Measurements from ENCODE around the gene NCOA6.
"Not testable (repeated sequence)": the region's sequence is repeated elsewhere in the genome, so short reads cannot be mapped to it uniquely, and the experiment has no call there.

The NCOA6 gene

GRCh38 chr20:34824806-34825529, 483 bp downstream of the NCOA6 start:
- Histone ChIP-seq H3K27ac (ENCODE audit: low read length) (peak overlapping the region; percentile 87), H3K4me1 (ENCODE audit: control insufficient read depth in 1 of 2, insufficient read depth in 2 of 2, low read length in 2 of 2) (peaks cover 0 to 31% of the 10 kb centered on the region in 2 donors), H3K36me3 (ENCODE audit: control insufficient read depth in 1 of 2, insufficient read depth in 2 of 2, low read length in 2 of 2) (no peaks in the 10 kb centered on the region), H3K9me3 (ENCODE audit: control insufficient read depth in 1 of 2, low read length in 2 of 2) (no peaks in the 10 kb centered on the region), H3K27me3 (ENCODE audit: low read depth, low read length) (no peaks in the 10 kb centered on the region), H3K4me3 (ENCODE audit: low read depth in 1 of 2, low read length in 2 of 2) (peak overlapping the region; percentile 84 to 96)

- H3K9me3 ChIP-seq (ENCODE audit: control insufficient read depth in 1 of 2, low read length in 2 of 2), result no peaks in the 10 kb centered on the region
- H3K27ac ChIP-seq (ENCODE audit: low read length), result peak overlapping the region; percentile 87
- H3K4me1 ChIP-seq (ENCODE audit: control insufficient read depth in 1 of 2, insufficient read depth in 2 of 2, low read length in 2 of 2), result peaks cover 0 to 31% of the 10 kb centered on the region in 2 donors
- no peaks in the 10 kb centered on the region for H3K36me3 ChIP-seq (ENCODE audit: control insufficient read depth in 1 of 2, insufficient read depth in 2 of 2, low read length in 2 of 2)
- H3K4me3 ChIP-seq (ENCODE audit: low read depth in 1 of 2, low read length in 2 of 2), result peak overlapping the region; percentile 84 to 96
- no peaks in the 10 kb centered on the region for H3K27me3 ChIP-seq (ENCODE audit: low read depth, low read length)
Measured at GRCh38 chr20:34824452-34824805, 1.0 kb downstream of the NCOA6 start.

GRCh38 chr20:34824026-34824425, 1.4 kb downstream of the NCOA6 start:
- Histone ChIP-seq H3K4me1 (ENCODE audit: control insufficient read depth in 1 of 2, insufficient read depth in 2 of 2, low read length in 2 of 2) (peaks cover 0 to 31% of the 10 kb centered on the region in 2 donors), H3K36me3 (ENCODE audit: control insufficient read depth in 1 of 2, insufficient read depth in 2 of 2, low read length in 2 of 2) (no peaks in the 10 kb centered on the region), H3K4me3 (ENCODE audit: low read depth in 1 of 2, low read length in 2 of 2) (peak overlapping the region; percentile 84 to 96), H3K27me3 (ENCODE audit: low read depth, low read length) (no peaks in the 10 kb centered on the region), H3K9me3 (ENCODE audit: control insufficient read depth in 1 of 2, low read length in 2 of 2) (no peaks in the 10 kb centered on the region), H3K27ac (ENCODE audit: low read length) (peak overlapping the region; percentile 87)

- H3K27me3 ChIP-seq (ENCODE audit: low read depth, low read length), result no peaks in the 10 kb centered on the region
- no peaks in the 10 kb centered on the region for H3K9me3 ChIP-seq (ENCODE audit: control insufficient read depth in 1 of 2, low read length in 2 of 2)
- H3K27ac ChIP-seq (ENCODE audit: low read length), result no peak overlapping the region
- H3K36me3 ChIP-seq (ENCODE audit: control insufficient read depth in 1 of 2, insufficient read depth in 2 of 2, low read length in 2 of 2), result no peaks in the 10 kb centered on the region
- H3K4me1 ChIP-seq (ENCODE audit: control insufficient read depth in 1 of 2, insufficient read depth in 2 of 2, low read length in 2 of 2), result peaks cover 0 to 47% of the 10 kb centered on the region in 2 donors
- H3K4me3 ChIP-seq (ENCODE audit: low read depth in 1 of 2, low read length in 2 of 2), result no peak overlapping the region
Measured at GRCh38 chr20:34820805-34821578, 4.5 kb downstream of the NCOA6 start.

- Histone ChIP-seq H3K4me1 (ENCODE audit: control insufficient read depth in 1 of 2, insufficient read depth in 2 of 2, low read length in 2 of 2) (peaks cover 0 to 25% of the 10 kb centered on the region in 2 donors), H3K36me3 (ENCODE audit: control insufficient read depth in 1 of 2, insufficient read depth in 2 of 2, low read length in 2 of 2) (no peaks in the 10 kb centered on the region), H3K27ac (ENCODE audit: low read length) (no peak overlapping the region)
Measured at GRCh38 chr20:34817801-34818200, 7.7 kb downstream of the NCOA6 start.

GRCh38 chr20:34817072-34817471, 8.4 kb downstream of the NCOA6 start:
- Histone ChIP-seq H3K36me3 (ENCODE audit: control insufficient read depth in 1 of 2, insufficient read depth in 2 of 2, low read length in 2 of 2) (no peaks in the 10 kb centered on the region), H3K4me1 (ENCODE audit: control insufficient read depth in 1 of 2, insufficient read depth in 2 of 2, low read length in 2 of 2) (peaks cover 0 to 18% of the 10 kb centered on the region in 2 donors), H3K27ac (ENCODE audit: low read length) (no peak overlapping the region), H3K9me3 (ENCODE audit: control insufficient read depth in 1 of 2, low read length in 2 of 2) (no peaks in the 10 kb centered on the region), H3K27me3 (ENCODE audit: low read depth, low read length) (no peaks in the 10 kb centered on the region), H3K4me3 (ENCODE audit: low read depth in 1 of 2, low read length in 2 of 2) (no peak overlapping the region)

More at GRCh38 chr20:34817801-34818200, 7.7 kb downstream of the NCOA6 start:
- Histone ChIP-seq H3K9me3 (ENCODE audit: control insufficient read depth in 1 of 2, low read length in 2 of 2) (no peaks in the 10 kb centered on the region), H3K27me3 (ENCODE audit: low read depth, low read length) (no peaks in the 10 kb centered on the region), H3K4me3 (ENCODE audit: low read depth in 1 of 2, low read length in 2 of 2) (no peak overlapping the region)

- Histone ChIP-seq H3K9me3 (ENCODE audit: control insufficient read depth in 1 of 2, low read length in 2 of 2) (no peaks in the 10 kb centered on the region), H3K4me3 (ENCODE audit: low read depth in 1 of 2, low read length in 2 of 2) (no peak overlapping the region), H3K36me3 (ENCODE audit: control insufficient read depth in 1 of 2, insufficient read depth in 2 of 2, low read length in 2 of 2) (no peaks in the 10 kb centered on the region), H3K4me1 (ENCODE audit: control insufficient read depth in 1 of 2, insufficient read depth in 2 of 2, low read length in 2 of 2) (peaks cover 0 to 17% of the 10 kb centered on the region in 2 donors), H3K27me3 (ENCODE audit: low read depth, low read length) (no peaks in the 10 kb centered on the region), H3K27ac (ENCODE audit: low read length) (no peak overlapping the region)
Measured at GRCh38 chr20:34815636-34816035, 9.8 kb downstream of the NCOA6 start.

GRCh38 chr20:34808583-34808982, 16.9 kb downstream of the NCOA6 start:
- Histone ChIP-seq H3K4me1 (ENCODE audit: control insufficient read depth in 1 of 2, insufficient read depth in 2 of 2, low read length in 2 of 2) (no peaks in the 10 kb centered on the region), H3K27ac (ENCODE audit: low read length) (no peak overlapping the region), H3K9me3 (ENCODE audit: control insufficient read depth in 1 of 2, low read length in 2 of 2) (no peaks in the 10 kb centered on the region), H3K27me3 (ENCODE audit: low read depth, low read length) (no peaks in the 10 kb centered on the region), H3K36me3 (ENCODE audit: control insufficient read depth in 1 of 2, insufficient read depth in 2 of 2, low read length in 2 of 2) (no peaks in the 10 kb centered on the region), H3K4me3 (ENCODE audit: low read depth in 1 of 2, low read length in 2 of 2) (no peak overlapping the region)

- not testable (repeated sequence) for H3K4me3 ChIP-seq (ENCODE audit: low read depth in 1 of 2, low read length in 2 of 2); H3K4me1 ChIP-seq (ENCODE audit: control insufficient read depth in 1 of 2, insufficient read depth in 2 of 2, low read length in 2 of 2); H3K36me3 ChIP-seq (ENCODE audit: control insufficient read depth in 1 of 2, insufficient read depth in 2 of 2, low read length in 2 of 2); H3K27ac ChIP-seq (ENCODE audit: low read length); H3K9me3 ChIP-seq (ENCODE audit: control insufficient read depth in 1 of 2, low read length in 2 of 2); H3K27me3 ChIP-seq (ENCODE audit: low read depth, low read length)
Measured at GRCh38 chr20:34807944-34808465, 17.4 kb downstream of the NCOA6 start.

GRCh38 chr20:34806255-34806654, 19.2 kb downstream of the NCOA6 start:
- Histone ChIP-seq H3K27me3 (ENCODE audit: low read depth, low read length) (no peaks in the 10 kb centered on the region), H3K4me3 (ENCODE audit: low read depth in 1 of 2, low read length in 2 of 2) (no peak overlapping the region), H3K4me1 (ENCODE audit: control insufficient read depth in 1 of 2, insufficient read depth in 2 of 2, low read length in 2 of 2) (no peaks in the 10 kb centered on the region), H3K9me3 (ENCODE audit: control insufficient read depth in 1 of 2, low read length in 2 of 2) (no peaks in the 10 kb centered on the region), H3K27ac (ENCODE audit: low read length) (no peak overlapping the region), H3K36me3 (ENCODE audit: control insufficient read depth in 1 of 2, insufficient read depth in 2 of 2, low read length in 2 of 2) (no peaks in the 10 kb centered on the region)

GRCh38 chr20:34798871-34799270, 26.6 kb downstream of the NCOA6 start:
- Histone ChIP-seq H3K27me3 (ENCODE audit: low read depth, low read length) (no peaks in the 10 kb centered on the region), H3K27ac (ENCODE audit: low read length) (no peak overlapping the region), H3K9me3 (ENCODE audit: control insufficient read depth in 1 of 2, low read length in 2 of 2) (no peaks in the 10 kb centered on the region), H3K4me3 (ENCODE audit: low read depth in 1 of 2, low read length in 2 of 2) (no peak overlapping the region), H3K36me3 (ENCODE audit: control insufficient read depth in 1 of 2, insufficient read depth in 2 of 2, low read length in 2 of 2) (no peaks in the 10 kb centered on the region), H3K4me1 (ENCODE audit: control insufficient read depth in 1 of 2, insufficient read depth in 2 of 2, low read length in 2 of 2) (no peaks in the 10 kb centered on the region)

Measured in muscle layer of duodenum (tissue), 2 donors.